ENCODE data around the gene HOXB6.

HOXB6 gene

DNA sequence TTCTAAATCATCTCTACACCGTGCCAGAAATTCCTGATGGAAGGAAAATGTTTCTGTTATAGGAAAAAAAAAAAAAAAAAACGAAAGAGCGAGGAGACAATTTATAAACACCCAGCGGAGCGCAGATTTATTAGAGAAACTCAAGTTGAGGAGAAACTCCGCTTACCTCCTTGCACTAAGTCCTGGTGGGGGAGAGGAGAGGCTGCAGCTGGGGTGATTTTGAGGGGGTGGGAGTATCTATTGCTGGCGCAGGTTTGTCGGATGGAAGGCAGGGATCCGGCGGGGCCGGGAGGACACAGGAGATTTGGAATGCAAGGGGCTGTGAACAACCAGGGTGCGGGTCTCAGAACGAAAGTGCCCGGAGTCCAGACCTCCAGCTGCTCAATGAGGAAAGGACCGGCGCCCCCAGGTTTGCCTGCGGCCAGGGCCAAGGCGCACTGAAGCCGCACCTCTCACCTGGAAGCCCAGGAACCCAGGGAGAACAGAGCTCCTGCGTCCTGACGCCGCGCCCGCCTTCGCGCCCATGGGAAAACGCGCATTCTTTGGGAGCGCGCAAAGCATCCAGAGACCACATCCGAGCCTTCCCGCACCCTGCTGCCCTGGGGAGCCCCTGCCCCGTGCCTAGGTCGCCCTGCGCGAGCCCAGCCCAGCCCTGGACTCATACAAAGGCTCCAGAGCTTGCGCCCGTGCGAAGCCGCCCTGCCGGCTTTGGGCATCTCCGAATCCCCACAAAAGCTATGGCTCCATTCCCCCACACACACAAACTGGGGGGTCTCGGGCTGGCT, 12.9 kb upstream of the HOXB6 start:
- H3K27ac ChIP-seq, result peak overlapping the region; percentile 96
- TF ChIP-seq ZFX (IDR thresholded peaks at IDR 0.05; ENCODE audit: borderline replicate concordance), result no peak
- TF ChIP-seq, protein P1, sequence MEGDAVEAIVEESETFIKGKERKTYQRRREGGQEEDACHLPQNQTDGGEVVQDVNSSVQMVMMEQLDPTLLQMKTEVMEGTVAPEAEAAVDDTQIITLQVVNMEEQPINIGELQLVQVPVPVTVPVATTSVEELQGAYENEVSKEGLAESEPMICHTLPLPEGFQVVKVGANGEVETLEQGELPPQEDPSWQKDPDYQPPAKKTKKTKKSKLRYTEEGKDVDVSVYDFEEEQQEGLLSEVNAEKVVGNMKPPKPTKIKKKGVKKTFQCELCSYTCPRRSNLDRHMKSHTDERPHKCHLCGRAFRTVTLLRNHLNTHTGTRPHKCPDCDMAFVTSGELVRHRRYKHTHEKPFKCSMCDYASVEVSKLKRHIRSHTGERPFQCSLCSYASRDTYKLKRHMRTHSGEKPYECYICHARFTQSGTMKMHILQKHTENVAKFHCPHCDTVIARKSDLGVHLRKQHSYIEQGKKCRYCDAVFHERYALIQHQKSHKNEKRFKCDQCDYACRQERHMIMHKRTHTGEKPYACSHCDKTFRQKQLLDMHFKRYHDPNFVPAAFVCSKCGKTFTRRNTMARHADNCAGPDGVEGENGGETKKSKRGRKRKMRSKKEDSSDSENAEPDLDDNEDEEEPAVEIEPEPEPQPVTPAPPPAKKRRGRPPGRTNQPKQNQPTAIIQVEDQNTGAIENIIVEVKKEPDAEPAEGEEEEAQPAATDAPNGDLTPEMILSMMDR (IDR thresholded peaks at IDR 0.05), result no peak

GRCh38 chr17:48616717-48617470, 12.1 kb upstream of the HOXB6 start:
- H3K27ac ChIP-seq, result peak overlapping the region; percentile 96
- TF ChIP-seq ZFX (IDR thresholded peaks at IDR 0.05; ENCODE audit: borderline replicate concordance), result no peak
- TF ChIP-seq, protein P1 (IDR thresholded peaks at IDR 0.05), result no peak

DNA sequence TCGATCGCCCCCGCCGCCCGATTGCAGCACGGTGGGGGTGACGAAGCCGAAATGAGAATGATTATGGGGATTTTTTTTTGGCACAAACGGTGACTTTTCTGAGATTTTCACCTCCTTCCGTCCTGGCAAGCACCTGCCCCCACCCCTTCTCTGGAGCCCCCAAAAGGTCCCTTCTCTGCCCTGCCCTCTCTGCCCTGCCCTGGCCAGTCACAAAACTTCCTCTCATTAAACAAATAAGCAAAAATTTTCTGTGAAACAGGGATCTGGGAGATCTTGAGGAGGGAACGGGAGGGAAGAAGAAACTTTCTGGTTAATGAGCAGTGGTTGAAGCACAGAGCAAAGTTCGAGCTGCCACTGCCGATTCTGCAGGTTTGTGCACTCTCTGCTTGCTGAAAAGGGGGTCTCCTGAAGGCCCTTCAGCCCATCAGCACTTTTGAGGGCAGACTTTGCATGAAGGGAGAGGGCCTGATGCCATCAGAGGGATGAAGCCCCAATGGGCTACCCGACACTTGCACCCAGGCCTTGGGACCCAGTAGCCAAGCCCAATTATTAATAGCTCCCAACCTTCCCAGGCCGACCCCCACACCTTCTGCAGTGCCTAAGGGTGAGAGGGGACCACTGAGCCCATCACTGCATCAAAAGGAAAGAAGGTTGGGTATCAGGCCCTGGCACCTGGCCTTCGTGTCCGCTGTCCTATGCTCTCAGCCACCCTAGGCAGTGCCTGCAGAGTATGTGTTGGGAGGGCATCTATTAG, 11.4 kb upstream of the HOXB6 start:
- no peak for TF ChIP-seq ZFX (IDR thresholded peaks at IDR 0.05; ENCODE audit: borderline replicate concordance)
- TF ChIP-seq, protein P1 (IDR thresholded peaks at IDR 0.05), result no peak
- H3K27ac ChIP-seq, result peak overlapping the region; percentile 96

DNA sequence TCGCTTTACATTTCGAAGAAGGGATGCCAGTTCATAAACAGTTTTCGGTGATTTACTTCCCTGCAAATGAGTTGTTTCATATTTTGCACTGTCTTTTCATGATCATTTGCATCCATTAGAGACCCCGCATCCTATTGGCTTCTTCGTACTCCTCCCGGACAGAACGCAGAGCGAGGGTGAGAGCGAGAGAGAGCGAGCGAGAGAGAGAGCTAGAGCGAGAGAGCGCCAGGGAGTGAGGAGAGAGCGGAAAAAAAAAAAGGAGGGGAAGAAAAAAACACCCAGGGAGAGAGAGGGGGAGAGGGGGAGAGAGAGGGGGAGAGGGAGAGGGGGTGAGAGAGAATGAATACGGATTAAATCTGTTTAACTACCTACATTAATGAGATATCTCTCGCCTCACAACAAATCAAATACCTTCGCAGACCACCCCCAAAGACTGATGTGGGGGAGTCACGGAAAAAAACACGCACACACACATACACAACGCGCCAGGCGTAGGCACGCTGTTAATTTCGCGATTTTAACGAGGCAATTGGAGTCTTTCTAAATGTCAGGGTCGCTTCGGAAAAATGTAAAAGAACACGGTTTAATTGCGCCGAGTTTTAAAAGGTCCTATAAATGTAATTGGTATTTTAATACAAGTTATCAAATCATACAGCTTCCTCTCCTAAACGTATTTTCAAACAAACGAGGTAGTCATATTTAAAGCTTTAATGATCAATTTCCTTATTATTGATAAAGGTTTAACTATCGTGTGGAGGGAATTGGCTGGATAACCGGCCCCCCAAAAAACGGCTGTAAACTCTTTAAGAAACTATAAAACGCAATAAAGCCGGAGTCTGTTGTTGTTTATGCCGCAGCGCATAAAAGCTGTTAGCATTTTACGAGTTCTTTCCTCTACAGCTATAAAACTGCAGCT, 10.5 kb upstream of the HOXB6 start, which contains the start of gene HOXB8:
HOXB8 (minus strand) TSS at position 246 of the 916 bp plus-strand sequence. CDS start 588 bp downstream, outside the sequence.
- H3K27ac ChIP-seq, result peak within 1 kb of the TSS; percentile 96
- TF ChIP-seq ZFX (IDR thresholded peaks at IDR 0.05; ENCODE audit: borderline replicate concordance), result no peak
- TF ChIP-seq, protein P1 (IDR thresholded peaks at IDR 0.05), result no peak

GRCh38 chr17:48613862-48614694, 9.3 kb upstream of the HOXB6 start:
- no peak for TF ChIP-seq ZFX (IDR thresholded peaks at IDR 0.05; ENCODE audit: borderline replicate concordance)
- TF ChIP-seq, protein P1 (IDR thresholded peaks at IDR 0.05), result no peak
- H3K27ac ChIP-seq, result peak overlapping the region; percentile 96

All from 22Rv1 (cell line).